HG02870 (cell line): ENCODE data around the gene CCNL2.
"Not testable (repeated sequence)": the region's sequence is repeated elsewhere in the genome, so short reads cannot be mapped to it uniquely, and the experiment has no call there.

Source experiments
- ATAC-seq: cut with Tn5 transposase; IDR thresholded peaks from one replicate; pipeline ENCODE4 v1.9.1; 2021; ENCODE audit warnings: mild to moderate bottlenecking, moderate library complexity; ENCODE audit not compliant: unreplicated experiment

Gene CCNL2

DNA sequence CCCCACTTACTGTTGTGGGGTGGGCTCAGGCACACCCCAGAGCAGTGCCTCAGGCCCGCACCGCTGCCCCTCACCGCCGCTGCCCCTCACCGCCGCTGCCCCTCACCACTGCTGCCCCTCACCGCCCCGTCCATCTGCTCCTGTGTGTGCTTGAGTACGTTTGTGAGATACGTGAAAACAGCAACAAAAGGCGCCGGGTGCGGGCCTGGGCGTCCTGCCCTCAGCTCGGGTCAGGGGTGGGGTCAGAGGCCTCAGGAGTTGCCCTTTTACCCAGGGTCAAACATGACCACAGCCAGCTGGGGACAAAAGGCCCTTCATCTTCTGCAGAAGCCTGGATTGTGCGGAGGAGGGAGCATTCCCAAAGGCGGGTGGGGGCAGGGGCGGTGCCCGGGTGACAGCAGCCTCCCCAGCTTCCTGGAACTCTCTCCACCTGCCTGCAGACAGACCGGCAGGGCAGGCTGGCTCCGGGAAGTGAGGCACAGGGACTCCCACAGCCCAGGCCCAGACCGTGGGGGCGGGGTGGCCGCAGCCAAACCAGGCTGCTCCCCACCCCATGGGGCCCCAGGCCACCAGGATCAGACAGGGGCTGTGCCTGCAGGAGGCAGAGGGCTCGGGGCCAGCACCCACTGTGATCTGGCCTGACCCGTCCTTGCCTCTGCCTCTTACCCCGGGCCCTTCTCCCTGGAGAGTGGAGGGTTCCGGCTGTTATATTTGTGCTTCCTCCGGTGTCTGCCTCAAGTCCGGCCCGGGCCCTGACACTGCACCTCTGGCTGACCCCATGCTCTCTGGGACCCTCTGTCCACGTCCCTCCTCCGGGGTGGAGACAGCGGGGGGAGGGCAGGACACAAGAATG is 34.0 kb upstream of the CCNL2 start:
- ATAC-seq, result no peak

DNA sequence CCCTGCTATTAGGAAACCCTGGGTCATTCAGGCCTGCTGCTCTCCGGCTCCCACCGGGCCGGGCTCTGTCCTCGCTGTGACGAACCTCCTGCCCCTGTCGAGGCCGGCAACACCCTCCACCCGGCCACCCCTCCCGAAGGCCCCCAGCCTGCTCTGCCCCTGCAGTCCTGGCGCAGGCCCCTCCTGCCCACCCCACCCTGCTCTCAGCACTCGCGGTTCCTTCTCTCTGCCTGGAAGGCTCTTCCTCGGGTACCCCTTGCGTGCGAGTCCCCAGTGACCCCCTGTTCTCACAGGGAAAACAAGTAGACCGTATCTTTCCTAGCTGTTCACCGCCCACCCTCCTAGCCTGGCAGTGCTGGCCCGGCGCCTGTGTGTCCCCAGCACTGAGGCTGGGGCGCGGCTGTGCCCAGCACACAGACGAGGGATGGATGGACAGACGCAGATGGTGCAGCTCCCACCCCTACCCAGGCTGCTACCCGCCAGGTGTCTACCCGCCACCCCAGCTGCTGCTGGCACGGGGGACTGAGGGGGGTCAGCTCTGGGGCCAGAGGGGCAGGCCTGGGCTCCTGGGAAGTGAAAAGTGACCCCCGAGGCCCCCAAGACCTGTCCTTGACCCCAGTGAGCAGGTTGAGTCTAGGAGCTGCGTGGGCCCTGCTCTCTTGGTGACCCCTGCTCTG is 33.3 kb upstream of the CCNL2 start:
- ATAC-seq, result no peak

- no peak for ATAC-seq
Observed at GRCh38 chr1:1431845-1432273, 32.7 kb upstream of the CCNL2 start.

DNA sequence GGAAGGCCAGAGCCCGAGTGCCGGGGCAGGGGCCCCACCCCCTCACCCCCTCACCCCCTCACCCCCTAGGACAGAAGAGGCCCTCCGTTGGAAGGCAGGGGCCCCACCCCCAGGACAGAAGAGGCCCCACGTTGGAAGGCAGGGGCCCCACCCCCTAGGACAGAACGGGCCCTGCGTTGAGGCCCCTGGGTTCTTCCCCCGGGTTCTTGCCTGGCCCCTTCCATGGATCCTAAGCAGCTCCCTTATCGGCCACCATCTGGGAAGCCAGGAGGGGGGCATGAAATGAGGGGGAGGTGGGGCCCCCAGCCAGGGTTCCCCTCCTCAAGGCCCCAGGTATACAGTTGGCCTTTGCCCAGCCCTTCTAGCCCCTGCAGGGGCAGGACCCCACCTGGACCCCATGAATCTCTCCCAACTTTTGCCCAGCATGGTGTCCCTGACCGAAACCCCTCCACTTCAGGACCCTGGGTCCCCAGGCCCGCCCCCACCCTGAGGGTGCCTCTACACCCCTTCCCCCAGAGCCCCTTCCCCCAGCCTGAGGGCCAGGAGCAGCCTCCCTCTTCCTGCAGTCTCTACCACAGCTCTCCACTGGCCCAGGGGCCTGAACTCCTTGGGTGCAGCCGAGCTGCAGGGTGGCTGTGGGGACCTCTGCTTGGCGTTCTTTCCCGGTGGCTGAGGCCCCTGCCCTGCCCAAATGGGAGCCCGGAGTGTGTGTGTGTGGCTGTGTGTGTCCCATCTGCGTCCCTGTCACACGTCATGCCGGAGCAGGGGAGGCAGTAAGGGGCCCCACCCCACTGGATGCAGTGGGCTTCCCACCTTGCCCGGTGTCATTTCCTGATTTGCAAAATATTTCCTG is 32.1 kb upstream of the CCNL2 start:
- no peak for ATAC-seq

- ATAC-seq, result no peak
Observed at GRCh38 chr1:1430114-1430982, 31.2 kb upstream of the CCNL2 start.

- no peak for ATAC-seq
Observed at GRCh38 chr1:1429671-1430073, 30.5 kb upstream of the CCNL2 start.

GRCh38 chr1:1428967-1429366 is 29.8 kb upstream of the CCNL2 start:
- not testable (repeated sequence) for ATAC-seq

DNA sequence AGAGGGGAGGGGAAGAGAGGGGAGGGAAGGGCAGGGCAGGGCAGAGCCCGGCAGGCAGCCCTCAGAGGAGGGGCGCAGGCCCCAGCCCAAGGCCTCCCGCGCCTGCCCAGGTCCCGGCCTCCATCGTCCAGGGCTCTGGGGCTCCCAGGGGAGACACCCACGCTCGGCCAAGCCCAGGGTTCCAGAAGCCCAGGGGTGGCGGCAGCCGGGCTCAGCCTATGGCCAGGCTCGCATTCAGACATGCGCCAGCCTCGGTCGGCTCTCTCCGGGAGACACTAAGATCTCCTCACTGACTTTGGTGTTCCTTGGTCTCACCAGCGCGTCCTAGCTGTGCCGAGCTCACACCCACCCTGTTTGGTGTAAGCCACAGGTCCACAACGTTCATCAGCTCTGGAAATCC is 29.0 kb upstream of the CCNL2 start:
- ATAC-seq, result no peak

DNA sequence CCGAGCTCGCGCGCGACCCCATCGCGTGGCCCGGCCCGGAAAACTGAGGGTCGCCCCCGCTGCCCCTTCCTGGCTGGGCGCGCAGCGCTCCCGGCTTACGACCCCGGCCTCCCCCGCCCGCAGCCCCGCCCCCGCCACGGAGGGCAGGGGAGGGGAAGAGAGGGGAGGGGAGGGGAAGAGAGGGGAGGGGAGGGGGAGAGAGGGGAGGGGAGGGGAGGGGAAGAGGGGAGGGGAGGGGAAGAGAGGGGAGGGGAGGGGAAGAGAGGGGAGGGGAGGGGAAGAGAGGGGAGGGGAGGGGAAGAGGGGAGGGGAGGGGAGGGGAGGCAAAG is 28.6 kb upstream of the CCNL2 start:
- no peak for ATAC-seq

DNA sequence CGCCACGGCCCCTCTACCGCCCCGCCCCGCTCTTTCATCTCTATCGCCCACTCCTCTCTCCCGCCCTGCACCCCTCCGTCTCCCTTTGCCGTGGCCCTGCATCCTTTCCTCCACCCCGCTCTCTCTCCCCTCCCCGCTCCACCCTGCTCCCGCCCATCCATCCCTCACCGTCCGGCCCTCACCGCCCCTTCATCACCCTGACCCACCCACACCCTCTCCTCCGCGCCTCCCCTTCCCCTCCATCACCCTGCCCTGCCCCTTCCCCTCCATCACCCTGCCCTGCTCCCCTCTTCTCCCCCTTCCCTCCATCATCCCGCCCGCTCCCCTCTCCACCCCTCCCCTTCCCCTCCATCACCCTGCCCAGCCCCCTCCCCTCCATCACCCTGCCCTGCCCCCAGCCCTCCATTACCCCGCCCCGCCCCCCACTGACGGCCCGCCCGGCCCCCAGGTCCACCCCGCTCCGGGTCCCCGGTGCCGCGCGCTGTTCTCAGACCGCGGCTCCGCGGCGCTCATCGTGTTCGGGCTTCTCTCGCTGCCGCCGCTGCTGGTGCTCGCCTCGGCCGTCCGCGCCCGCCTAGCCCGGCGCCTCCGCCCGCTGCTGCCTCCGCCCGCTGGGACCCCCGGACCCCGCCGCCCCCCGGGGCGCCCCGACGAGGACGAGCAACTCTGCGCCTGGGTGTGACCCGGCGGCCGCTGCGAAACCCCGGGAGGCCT is 28.1 kb upstream of the CCNL2 start:
- no peak for ATAC-seq

- no peak for ATAC-seq
Observed at GRCh38 chr1:1426496-1427105, 27.5 kb upstream of the CCNL2 start.

GRCh38 chr1:1425753-1426495 is 26.8 kb upstream of the CCNL2 start:
- ATAC-seq, result no peak

DNA sequence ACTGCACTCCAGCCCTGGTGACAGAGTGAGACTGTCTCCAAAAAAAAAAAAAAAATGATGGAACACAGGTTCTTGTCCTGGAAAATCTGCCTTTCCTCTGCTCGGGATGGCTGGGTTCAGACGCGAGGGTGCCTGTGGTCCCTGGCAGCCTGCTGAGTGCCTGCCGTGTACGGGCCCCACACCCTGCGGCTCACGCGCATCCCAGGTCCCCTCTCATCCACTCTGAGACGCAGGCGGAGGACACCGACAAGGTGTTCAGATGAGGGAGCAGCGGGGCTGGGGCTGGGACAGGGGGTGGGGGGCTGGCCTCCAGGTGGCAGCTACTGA is 26.3 kb upstream of the CCNL2 start:
- no peak for ATAC-seq

DNA sequence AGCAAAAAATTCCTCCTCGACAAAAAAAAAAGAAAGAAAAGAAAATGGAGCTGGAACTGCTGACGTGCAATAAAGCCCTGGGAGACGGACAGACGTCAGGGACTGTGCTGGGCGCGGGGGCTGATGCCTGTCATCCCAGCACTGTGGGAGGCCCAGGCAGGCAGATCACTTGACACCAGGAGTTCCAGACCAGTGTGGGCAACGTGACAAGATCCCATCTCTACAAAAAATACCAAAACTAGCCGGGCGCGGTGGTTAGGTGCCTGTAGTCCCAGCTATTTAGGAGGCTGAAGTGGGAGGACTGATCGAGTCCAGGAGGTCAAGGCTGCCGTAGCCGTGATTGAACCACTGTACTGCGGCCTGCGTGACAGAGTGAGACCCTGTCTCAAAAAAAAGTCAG is 25.6 kb upstream of the CCNL2 start:
- ATAC-seq, result no peak

DNA sequence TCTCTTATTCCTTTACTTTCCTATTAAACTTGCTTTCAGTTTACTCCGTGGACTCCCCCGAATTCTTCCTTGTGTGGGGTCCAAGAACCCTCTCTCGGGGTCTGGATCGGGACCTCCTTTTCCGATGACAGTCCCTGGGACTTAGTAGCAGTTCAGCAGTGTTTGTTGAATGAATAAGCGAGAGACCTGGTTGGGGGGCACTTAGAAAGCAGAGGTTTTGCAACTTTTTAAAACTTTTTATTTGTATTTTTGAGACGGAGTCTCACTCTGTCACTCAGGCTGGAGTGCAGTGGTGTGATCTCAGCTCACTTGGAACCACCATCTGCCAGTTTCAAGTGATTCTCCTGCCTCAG is 24.1 kb upstream of the CCNL2 start:
- ATAC-seq, result no peak

DNA sequence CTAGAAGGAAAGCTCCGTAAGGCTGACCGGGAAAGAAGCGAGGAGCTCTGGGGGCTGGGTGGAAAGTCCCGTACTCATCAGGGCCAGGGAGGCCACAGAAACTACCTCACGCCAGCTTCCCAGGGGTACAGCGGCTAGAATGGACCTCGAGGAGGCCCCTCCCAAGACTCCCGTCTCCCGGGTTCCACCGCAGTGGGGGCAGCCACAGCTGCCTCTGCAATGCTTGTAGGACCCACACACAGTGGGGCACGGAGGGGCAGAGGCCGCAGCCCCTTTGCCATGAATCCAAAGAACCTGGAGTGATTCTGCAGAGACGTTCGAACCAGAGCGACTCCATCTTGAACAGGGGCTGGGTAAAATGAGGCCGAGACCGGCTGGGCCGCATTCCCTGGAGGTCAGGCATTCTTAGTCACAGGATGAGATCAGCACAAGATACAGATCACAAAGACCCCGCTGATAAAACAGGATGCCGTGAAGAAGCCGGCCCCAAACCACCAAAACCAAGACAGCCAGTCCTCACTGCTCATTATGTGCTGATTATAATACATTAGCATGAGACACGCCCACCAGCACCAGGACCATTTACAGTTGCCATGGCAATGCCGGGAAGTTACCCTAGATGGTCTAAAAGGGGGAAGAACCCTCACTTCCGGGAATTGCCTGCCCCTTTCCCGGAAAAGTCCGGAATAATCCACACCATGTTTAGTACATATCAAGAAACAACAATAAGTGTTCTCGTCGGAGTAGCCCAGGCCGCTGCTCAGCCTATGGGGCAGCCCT is 23.5 kb upstream of the CCNL2 start:
- ATAC-seq, result no peak

GRCh38 chr1:1421907-1422464 is 22.9 kb upstream of the CCNL2 start:
- ATAC-seq, result no peak
